ENCODE data around the gene KLHL1. TPM values are rescaled to one million over a fixed set of nuclear protein-coding genes. Genes with fewer than 3 reads are reported as not detected.

Gene KLHL1
- total and polyA plus RNA-seq, 12 donors, result under 0.01 to 0.28 (median 0.08) TPM; not detected in 7

GRCh38 chr13:70022646-70023045 is 85.6 kb downstream of the KLHL1 start:
- Histone ChIP-seq H3K27me3 (no peaks in the 10 kb centered on the region), H3K4me3 (no peak overlapping the region), H3K9me3 (replicated peaks in 1 of 3) (no peaks in the 10 kb centered on the region), H3K4me1 (replicated peaks in 1 of 2) (no peaks in the 10 kb centered on the region), H3K27ac (no peak overlapping the region), H3K36me3 (replicated peaks in 1 of 2) (no peaks in the 10 kb centered on the region)
- TF ChIP-seq POLR2A (IDR thresholded peaks at IDR 0.05), result no peak
- TF ChIP-seq CTCF (IDR thresholded peaks at IDR 0.05), result no peak
- WGBS, 4 donors, result 80 to 85% (median 82%) methylated on average over 3 of the region's 3 CpGs
- intact Hi-C loops (cut with DNase I), result no loop called here
- DNase-seq, result no peak

- Histone ChIP-seq H3K27me3 (no peaks in the 10 kb centered on the region), H3K4me1 (replicated peaks in 1 of 2) (no peaks in the 10 kb centered on the region), H3K27ac (no peak overlapping the region), H3K36me3 (replicated peaks in 1 of 2) (no peaks in the 10 kb centered on the region), H3K9me3 (replicated peaks in 1 of 3) (no peaks in the 10 kb centered on the region), H3K4me3 (no peak overlapping the region)
- intact Hi-C loops (cut with DNase I), result no loop called here
- DNase-seq, result no peak
- 61 to 74% (median 67%) methylated on average over 3 of the region's 3 CpGs; no CpG with 5 or more reads in 1 of the 4 donors for WGBS, 4 donors
- TF ChIP-seq POLR2A (IDR thresholded peaks at IDR 0.05) (no peak), CTCF (IDR thresholded peaks at IDR 0.05) (no peak)
Measured at GRCh38 chr13:70016116-70016515, 92.1 kb downstream of the KLHL1 start.

DNA sequence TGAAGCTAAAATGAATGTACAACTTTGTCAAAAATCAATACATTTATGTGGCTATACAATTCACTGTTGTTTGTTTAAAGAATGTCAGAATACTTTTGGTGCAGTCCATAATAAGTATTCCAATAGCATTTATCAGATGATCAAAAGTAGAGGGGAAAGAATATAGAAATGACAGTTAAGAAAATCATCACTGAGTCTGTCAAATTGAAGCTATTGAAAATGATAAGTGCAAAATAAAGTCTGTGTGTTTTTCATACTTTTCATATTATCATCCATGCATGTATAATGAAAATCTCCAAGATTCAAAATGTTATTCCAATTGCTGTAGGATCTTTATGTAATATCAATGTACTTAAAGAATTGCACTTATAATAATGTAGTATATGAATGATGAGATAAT is 93.9 kb downstream of the KLHL1 start:
- Histone ChIP-seq H3K9me3 (replicated peaks in 1 of 3) (no peaks in the 10 kb centered on the region), H3K27me3 (no peaks in the 10 kb centered on the region), H3K4me3 (no peak overlapping the region), H3K36me3 (replicated peaks in 1 of 2) (no peaks in the 10 kb centered on the region), H3K4me1 (replicated peaks in 1 of 2) (no peaks in the 10 kb centered on the region), H3K27ac (no peak overlapping the region)
- intact Hi-C loops (cut with DNase I), result no loop called here
- no peak for DNase-seq
- no peak for TF ChIP-seq POLR2A (IDR thresholded peaks at IDR 0.05)

DNA sequence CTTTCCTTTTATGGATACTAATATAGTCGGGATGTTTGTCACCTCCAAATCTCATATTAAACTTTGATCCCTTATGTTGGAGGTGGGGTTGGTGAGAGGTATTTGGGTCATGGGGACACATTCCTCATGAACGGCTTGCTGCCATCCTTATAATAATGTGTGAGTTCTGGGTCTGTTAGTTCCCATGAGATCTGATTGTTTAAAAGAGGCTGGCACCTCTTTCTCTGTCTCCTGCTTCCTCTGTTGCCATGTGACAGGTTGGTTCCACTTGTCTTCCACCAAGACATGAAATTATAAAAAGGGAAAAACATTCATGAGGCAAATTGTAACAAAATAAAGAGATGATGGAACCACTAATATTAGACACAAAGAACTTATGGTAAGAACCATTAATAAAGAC is 108.4 kb downstream of the KLHL1 start:
- H3K9me3 ChIP-seq (replicated peaks in 1 of 3), result no peaks in the 10 kb centered on the region
- DNase-seq, result no peak
- no peaks in the 10 kb centered on the region for H3K36me3 ChIP-seq (replicated peaks in 1 of 2)
- intact Hi-C loops (cut with DNase I), result no loop called here
- H3K27ac ChIP-seq, result no peak overlapping the region
- WGBS, 4 donors, result 46 to 76% (median 63%) methylated on average over 2 of the region's 2 CpGs
- H3K27me3 ChIP-seq, result no peaks in the 10 kb centered on the region
- no peak overlapping the region for H3K4me3 ChIP-seq
- no peaks in the 10 kb centered on the region for H3K4me1 ChIP-seq (replicated peaks in 1 of 2)
- TF ChIP-seq CTCF (IDR thresholded peaks at IDR 0.05) (no peak), POLR2A (IDR thresholded peaks at IDR 0.05) (no peak)

DNA sequence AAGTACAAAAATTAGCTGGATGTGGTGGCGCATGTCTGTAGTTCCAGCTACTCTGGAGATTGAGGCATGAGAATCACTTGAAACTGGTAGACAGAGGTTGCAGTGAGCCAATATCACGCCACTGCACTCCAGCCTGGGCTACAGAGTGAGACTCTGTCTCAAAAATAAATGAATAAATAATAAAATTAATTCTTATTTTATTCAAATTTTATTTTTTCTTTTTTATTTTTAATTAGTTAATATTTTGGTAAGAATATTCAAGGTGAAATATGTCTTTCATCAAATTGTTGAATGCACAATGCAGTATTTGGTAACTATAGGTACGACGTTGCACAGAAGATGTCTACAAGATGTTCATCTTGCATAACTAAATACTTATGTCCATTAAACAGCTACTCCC is 111.2 kb downstream of the KLHL1 start:
- H3K4me1 ChIP-seq (replicated peaks in 1 of 2), result no peaks in the 10 kb centered on the region
- no peak overlapping the region for H3K4me3 ChIP-seq
- 78 to 96% (median 90%) methylated on average over 4 of the region's 4 CpGs for WGBS, 4 donors
- no peaks in the 10 kb centered on the region for H3K9me3 ChIP-seq (replicated peaks in 1 of 3)
- H3K27me3 ChIP-seq, result no peaks in the 10 kb centered on the region
- TF ChIP-seq POLR2A (IDR thresholded peaks at IDR 0.05), result no peak
- no peak for TF ChIP-seq CTCF (IDR thresholded peaks at IDR 0.05)
- intact Hi-C loops (cut with DNase I), result no loop called here
- DNase-seq, result no peak
- no peak overlapping the region for H3K27ac ChIP-seq
- no peaks in the 10 kb centered on the region for H3K36me3 ChIP-seq (replicated peaks in 1 of 2)

Measured in adrenal gland (tissue), 12 donors.